H1 (cell line): ENCODE results near the gene ZNF8. TPM values are rescaled to one million over a fixed set of nuclear protein-coding genes. Genes with fewer than 3 reads are reported as not detected.

Experiments
- CHD1 ChIP-seq: IDR thresholded peaks from 2 replicates; pipeline ENCODE4 v1.6.1; 2012; ENCODE audit warnings: low read depth, low read length, improper control_type of control experiment
- GABPA ChIP-seq: IDR thresholded peaks from 2 replicates; pipeline ENCODE4 v1.6.1; 2011; ENCODE audit warnings: mild to moderate bottlenecking, low read length, moderate library complexity, borderline replicate concordance; ENCODE audit not compliant: insufficient read depth
- JUND ChIP-seq: IDR thresholded peaks from 2 replicates; pipeline ENCODE4 v1.6.1; 2011; ENCODE audit warnings: mild to moderate bottlenecking, improper control_type of control experiment, low read length
- KDM5A ChIP-seq: fragments of 200-600 bp; IDR thresholded peaks from 2 replicates; pipeline ENCODE4 v1.7.1; 2012; ENCODE audit warnings: mild to moderate bottlenecking, low read length, inconsistent platforms, mixed read lengths
- POU5F1 ChIP-seq: IDR thresholded peaks from 2 replicates; pipeline ENCODE4 v1.6.1; 2011; ENCODE audit warnings: low read depth, mild to moderate bottlenecking, low read length, moderate library complexity
- SP1 ChIP-seq: IDR thresholded peaks from 2 replicates; pipeline ENCODE4 v1.6.1; 2011; ENCODE audit warnings: low read depth, low read length
- polyA plus RNA-seq, 7 experiments: library from polyadenylated mRNA; depleted of rRNA in 3 of 7; stranded (reverse) in 5 of 7; unstranded in 2 of 7; fragments of >200 nt in 5 of 7; fragments of 200-250 nt in 2 of 7; gene quantifications; 1 replicate in 5 of 7; 2 replicates in 1 of 7; 4 replicates in 1 of 7; pipeline versions ENCODE4 v1.2.1 to v1.2.3, GENCODE V29; 2011 to 2013; ENCODE audit warnings: missing spikeins in 2 of 7, mixed read lengths in 2 of 7
- total RNA-seq: library from RNA; stranded (reverse); fragmentation: NEBNext Ultra II Directional; extraction: Animal tissue kit (Norgen Biotek cat#: 25700); gene quantifications from 2 replicates; pipeline ENCODE4 v1.2.1, GENCODE V29; 2021
- TF ChIP-seq, protein P1 (sequence below), 3 experiments: IDR thresholded peaks; 1 replicate in 2 of 3; 2 replicates in 1 of 3; pipeline versions ENCODE4 v1.5.1 to v1.6.1; 2011; ENCODE audit warnings: low read length in 3 of 3, mild to moderate bottlenecking in 3 of 3, inconsistent platforms in 2 of 3, low read depth in 1 of 3, moderate library complexity in 1 of 3; ENCODE audit not compliant: insufficient read depth in 1 of 3; ENCODE audit errors: control extremely low read depth in 1 of 3

The ZNF8 gene
- total and polyA plus RNA-seq, 2 of the 8 experiments (the other 6 are each of a cell fraction or from before 2014, with no cell fraction given), result 9.2 to 21.5 TPM

DNA sequence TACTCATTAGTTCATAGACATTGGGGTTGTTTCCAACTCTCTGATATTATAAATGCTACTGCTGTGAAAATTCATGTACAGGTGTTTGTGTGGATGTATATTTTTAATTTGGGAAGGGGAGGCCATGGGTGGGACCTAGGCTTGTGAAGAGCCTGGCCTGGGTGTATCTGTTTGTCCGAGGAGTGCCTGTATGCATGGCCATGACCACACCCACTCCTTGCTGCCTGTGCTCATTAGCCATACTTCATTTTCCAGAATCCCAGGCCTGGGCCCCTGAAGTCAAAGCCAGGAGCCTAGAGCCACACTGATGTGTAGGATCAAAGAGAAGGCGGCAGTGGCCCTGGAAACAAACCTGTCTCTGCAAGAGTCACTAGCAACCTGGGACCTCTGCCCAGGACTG is 36.8 kb downstream of the ZNF8 start (continued):
- TF ChIP-seq GABPA (no peak), CHD1 (no peak), POU5F1 (no peak), JUND (no peak), SP1 (no peak), KDM5A (no peak)
- TF ChIP-seq, protein P1, sequence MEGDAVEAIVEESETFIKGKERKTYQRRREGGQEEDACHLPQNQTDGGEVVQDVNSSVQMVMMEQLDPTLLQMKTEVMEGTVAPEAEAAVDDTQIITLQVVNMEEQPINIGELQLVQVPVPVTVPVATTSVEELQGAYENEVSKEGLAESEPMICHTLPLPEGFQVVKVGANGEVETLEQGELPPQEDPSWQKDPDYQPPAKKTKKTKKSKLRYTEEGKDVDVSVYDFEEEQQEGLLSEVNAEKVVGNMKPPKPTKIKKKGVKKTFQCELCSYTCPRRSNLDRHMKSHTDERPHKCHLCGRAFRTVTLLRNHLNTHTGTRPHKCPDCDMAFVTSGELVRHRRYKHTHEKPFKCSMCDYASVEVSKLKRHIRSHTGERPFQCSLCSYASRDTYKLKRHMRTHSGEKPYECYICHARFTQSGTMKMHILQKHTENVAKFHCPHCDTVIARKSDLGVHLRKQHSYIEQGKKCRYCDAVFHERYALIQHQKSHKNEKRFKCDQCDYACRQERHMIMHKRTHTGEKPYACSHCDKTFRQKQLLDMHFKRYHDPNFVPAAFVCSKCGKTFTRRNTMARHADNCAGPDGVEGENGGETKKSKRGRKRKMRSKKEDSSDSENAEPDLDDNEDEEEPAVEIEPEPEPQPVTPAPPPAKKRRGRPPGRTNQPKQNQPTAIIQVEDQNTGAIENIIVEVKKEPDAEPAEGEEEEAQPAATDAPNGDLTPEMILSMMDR (IDR thresholded peaks at IDR 0.05; ENCODE audit: control extremely low read depth in 1 of 3, insufficient read depth in 1 of 3, low read depth in 1 of 3, low read length in 3 of 3), result no peak
